Endothelial cell of umbilical vein (primary cell): Measurements from ENCODE around the gene PDLIM5.

Experiments used
- CTCF ChIP-seq, 2 donors: IDR thresholded peaks; 1 replicate in 1 of 2; 2 replicates in 1 of 2; pipeline ENCODE4 v1.5.1; 2011; ENCODE audit warnings: low read length in 2 of 2, mild to moderate bottlenecking in 2 of 2, moderate library complexity in 2 of 2, control low read depth in 1 of 2, inconsistent platforms in 1 of 2, low read depth in 1 of 2; ENCODE audit not compliant: insufficient read depth in 1 of 2; ENCODE audit errors: extremely low read depth in 1 of 2
- MYC ChIP-seq: IDR thresholded peaks from one replicate; pipeline ENCODE4 v1.6.1; 2011; ENCODE audit warnings: mild to moderate bottlenecking, low read depth, low read length
- POLR2AphosphoS5 ChIP-seq: IDR thresholded peaks from 2 replicates; pipeline ENCODE4 v1.6.1; 2012; ENCODE audit warnings: low read depth, mild to moderate bottlenecking, control low read depth, low read length, moderate library complexity; ENCODE audit not compliant: insufficient read depth

- TF ChIP-seq POLR2AphosphoS5 (no peak), MYC (no peak), CTCF (IDR thresholded peaks at IDR 0.05; ENCODE audit: extremely low read depth in 1 of 2, insufficient read depth in 1 of 2, low read depth in 1 of 2, low read length in 2 of 2) (no peak)
These were observed 120.0 kb downstream of the PDLIM5 start for GRCh38 chr4:94571715-94572114.
